ENCODE measurements around the gene CCDC141.

Gene CCDC141

GRCh38 chr2:178951266-178952006 is 98.5 kb downstream of the CCDC141 start:
- DNase-seq (ENCODE audit: low read depth), result no peak
- TF ChIP-seq CTCF (IDR thresholded peaks at IDR 0.05; ENCODE audit: control insufficient read depth, insufficient read depth, low read depth, low read length, missing control alignments), result no peak
- no peak overlapping the region for H3K4me3 ChIP-seq (ENCODE audit: control insufficient read depth, low read depth, low read length)

GRCh38 chr2:178949584-178949983 is 100.4 kb downstream of the CCDC141 start:
- no peak overlapping the region for H3K4me3 ChIP-seq (ENCODE audit: control insufficient read depth, low read depth, low read length)
- DNase-seq (ENCODE audit: low read depth), result no peak
- no peak for TF ChIP-seq CTCF (IDR thresholded peaks at IDR 0.05; ENCODE audit: control insufficient read depth, insufficient read depth, low read depth, low read length, missing control alignments)

- TF ChIP-seq CTCF (IDR thresholded peaks at IDR 0.05; ENCODE audit: control insufficient read depth, insufficient read depth, low read depth, low read length, missing control alignments), result no peak
- DNase-seq (ENCODE audit: low read depth), result no peak
- H3K4me3 ChIP-seq (ENCODE audit: control insufficient read depth, low read depth, low read length), result no peak overlapping the region
These were observed 100.8 kb downstream of the CCDC141 start for GRCh38 chr2:178949151-178949550.

GRCh38 chr2:178947006-178947405 is 102.9 kb downstream of the CCDC141 start:
- no peak overlapping the region for H3K4me3 ChIP-seq (ENCODE audit: control insufficient read depth, low read depth, low read length)
- TF ChIP-seq CTCF (IDR thresholded peaks at IDR 0.05; ENCODE audit: control insufficient read depth, insufficient read depth, low read depth, low read length, missing control alignments), result no peak
- DNase-seq (ENCODE audit: low read depth), result no peak

- H3K4me3 ChIP-seq (ENCODE audit: control insufficient read depth, low read depth, low read length), result no peak overlapping the region
- no peak for TF ChIP-seq CTCF (IDR thresholded peaks at IDR 0.05; ENCODE audit: control insufficient read depth, insufficient read depth, low read depth, low read length, missing control alignments)
- DNase-seq (ENCODE audit: low read depth), result no peak
These were observed 103.4 kb downstream of the CCDC141 start for GRCh38 chr2:178946494-178946893.

- DNase-seq (ENCODE audit: low read depth), result no peak
- no peak for TF ChIP-seq CTCF (IDR thresholded peaks at IDR 0.05; ENCODE audit: control insufficient read depth, insufficient read depth, low read depth, low read length, missing control alignments)
- no peak overlapping the region for H3K4me3 ChIP-seq (ENCODE audit: control insufficient read depth, low read depth, low read length)
These were observed 106.2 kb downstream of the CCDC141 start for GRCh38 chr2:178943745-178944144.
